SK-N-SH (cell line): Measurements from ENCODE around the gene ALDH9A1.

ENCODE experiments used
- EP300 ChIP-seq, 2 experiments: IDR thresholded peaks; 2 replicates each; pipeline versions ENCODE4 v1.4.0 to v1.6.1; 2012; ENCODE audit warnings: borderline replicate concordance in 1 of 2, low read depth in 1 of 2, low read length in 1 of 2
- EZH2phosphoT487 ChIP-seq: fragments of 200-600 bp; sonication (generic); IDR thresholded peaks from 2 replicates; pipeline ENCODE4 v1.6.1; 2017; ENCODE audit warnings: low read depth, mixed run types, mild to moderate bottlenecking, antibody characterized with exemption, moderate library complexity, borderline replicate concordance
- MXI1 ChIP-seq: IDR thresholded peaks from 2 replicates; pipeline ENCODE4 v1.6.1; 2012; ENCODE audit warnings: mild to moderate bottlenecking, low read depth, low read length, improper control_type of control experiment
- POLR2AphosphoS5 ChIP-seq: IDR thresholded peaks from 2 replicates; pipeline ENCODE4 v1.6.1; 2012; ENCODE audit warnings: low read depth, low read length
- RAD21 ChIP-seq: IDR thresholded peaks from 2 replicates; pipeline ENCODE4 v1.6.1; 2012; ENCODE audit warnings: mild to moderate bottlenecking, low read length
- TAF1 ChIP-seq: IDR thresholded peaks from 2 replicates; pipeline ENCODE4 v1.6.1; 2012; ENCODE audit warnings: low read depth, mild to moderate bottlenecking, low read length, moderate library complexity, borderline replicate concordance
- TEAD4 ChIP-seq: IDR thresholded peaks from 2 replicates; pipeline ENCODE4 v1.4.0; 2012; ENCODE audit warnings: mild to moderate bottlenecking, borderline replicate concordance; ENCODE audit not compliant: insufficient read depth
- YY1 ChIP-seq: IDR thresholded peaks from 2 replicates; pipeline ENCODE4 v1.4.0; 2012; ENCODE audit warnings: low read depth, mild to moderate bottlenecking
- TF ChIP-seq, protein P1 (sequence below): fragments of 200-600 bp; sonication (generic); IDR thresholded peaks from 2 replicates; pipeline ENCODE4 v1.6.1; 2017; ENCODE audit warnings: antibody characterized with exemption, mild to moderate bottlenecking, moderate library complexity
- TF ChIP-seq, protein P2 (sequence below): IDR thresholded peaks from 2 replicates; pipeline ENCODE4 v1.4.0; 2012; ENCODE audit warnings: low read depth, borderline replicate concordance
- TF ChIP-seq, protein P3 (sequence below): fragments of 150-350 bp; IDR thresholded peaks from 2 replicates; pipeline ENCODE4 v1.6.1; 2017; ENCODE audit warnings: antibody characterized with exemption, low read length, low read depth, borderline replicate concordance
- TF ChIP-seq, protein P4 (sequence below): IDR thresholded peaks from 2 replicates; pipeline ENCODE4 v1.4.0; 2012; ENCODE audit warnings: low read depth

DNA sequence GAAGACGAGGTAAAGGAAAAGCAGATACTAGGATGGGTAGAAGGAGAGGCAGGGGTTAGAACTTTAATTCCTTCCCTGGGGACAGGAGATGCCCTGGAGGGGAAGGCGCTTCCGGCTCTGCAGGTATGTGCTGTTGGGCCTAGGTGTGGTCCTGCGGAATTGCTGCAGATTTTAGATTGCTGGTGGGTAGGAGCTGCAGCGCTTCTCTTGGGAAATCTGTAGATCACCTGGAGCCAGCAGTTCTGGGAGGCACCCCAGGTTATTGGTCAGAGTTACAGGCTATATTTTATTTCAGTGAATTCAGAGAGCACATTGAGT lies 66.3 kb downstream of the ALDH9A1 start:
- TF ChIP-seq TEAD4 (no peak), POLR2AphosphoS5 (no peak), YY1 (no peak), TAF1 (no peak), RAD21 (no peak), EZH2phosphoT487 (no peak), EP300 (IDR thresholded peaks at IDR 0.05; ENCODE audit: borderline replicate concordance in 1 of 2, low read depth in 1 of 2, low read length in 1 of 2) (no peak), MXI1 (no peak)
- TF ChIP-seq, protein P1, sequence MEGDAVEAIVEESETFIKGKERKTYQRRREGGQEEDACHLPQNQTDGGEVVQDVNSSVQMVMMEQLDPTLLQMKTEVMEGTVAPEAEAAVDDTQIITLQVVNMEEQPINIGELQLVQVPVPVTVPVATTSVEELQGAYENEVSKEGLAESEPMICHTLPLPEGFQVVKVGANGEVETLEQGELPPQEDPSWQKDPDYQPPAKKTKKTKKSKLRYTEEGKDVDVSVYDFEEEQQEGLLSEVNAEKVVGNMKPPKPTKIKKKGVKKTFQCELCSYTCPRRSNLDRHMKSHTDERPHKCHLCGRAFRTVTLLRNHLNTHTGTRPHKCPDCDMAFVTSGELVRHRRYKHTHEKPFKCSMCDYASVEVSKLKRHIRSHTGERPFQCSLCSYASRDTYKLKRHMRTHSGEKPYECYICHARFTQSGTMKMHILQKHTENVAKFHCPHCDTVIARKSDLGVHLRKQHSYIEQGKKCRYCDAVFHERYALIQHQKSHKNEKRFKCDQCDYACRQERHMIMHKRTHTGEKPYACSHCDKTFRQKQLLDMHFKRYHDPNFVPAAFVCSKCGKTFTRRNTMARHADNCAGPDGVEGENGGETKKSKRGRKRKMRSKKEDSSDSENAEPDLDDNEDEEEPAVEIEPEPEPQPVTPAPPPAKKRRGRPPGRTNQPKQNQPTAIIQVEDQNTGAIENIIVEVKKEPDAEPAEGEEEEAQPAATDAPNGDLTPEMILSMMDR = no peak
- TF ChIP-seq, protein P2, sequence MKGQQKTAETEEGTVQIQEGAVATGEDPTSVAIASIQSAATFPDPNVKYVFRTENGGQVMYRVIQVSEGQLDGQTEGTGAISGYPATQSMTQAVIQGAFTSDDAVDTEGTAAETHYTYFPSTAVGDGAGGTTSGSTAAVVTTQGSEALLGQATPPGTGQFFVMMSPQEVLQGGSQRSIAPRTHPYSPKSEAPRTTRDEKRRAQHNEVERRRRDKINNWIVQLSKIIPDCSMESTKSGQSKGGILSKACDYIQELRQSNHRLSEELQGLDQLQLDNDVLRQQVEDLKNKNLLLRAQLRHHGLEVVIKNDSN = no peak
- TF ChIP-seq, protein P3, sequence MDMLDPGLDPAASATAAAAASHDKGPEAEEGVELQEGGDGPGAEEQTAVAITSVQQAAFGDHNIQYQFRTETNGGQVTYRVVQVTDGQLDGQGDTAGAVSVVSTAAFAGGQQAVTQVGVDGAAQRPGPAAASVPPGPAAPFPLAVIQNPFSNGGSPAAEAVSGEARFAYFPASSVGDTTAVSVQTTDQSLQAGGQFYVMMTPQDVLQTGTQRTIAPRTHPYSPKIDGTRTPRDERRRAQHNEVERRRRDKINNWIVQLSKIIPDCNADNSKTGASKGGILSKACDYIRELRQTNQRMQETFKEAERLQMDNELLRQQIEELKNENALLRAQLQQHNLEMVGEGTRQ = no peak
- TF ChIP-seq, protein P4, sequence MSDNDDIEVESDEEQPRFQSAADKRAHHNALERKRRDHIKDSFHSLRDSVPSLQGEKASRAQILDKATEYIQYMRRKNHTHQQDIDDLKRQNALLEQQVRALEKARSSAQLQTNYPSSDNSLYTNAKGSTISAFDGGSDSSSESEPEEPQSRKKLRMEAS = no peak
